OCI-LY3 (cell line): Measurements from ENCODE around the gene PACC1.
"Not testable (repeated sequence)": the region's sequence is repeated elsewhere in the genome, so short reads cannot be mapped to it uniquely, and the experiment has no call there.

Experiments
- H2AFZ ChIP-seq: fragments of 200-600, 300-600 bp; shearing (Covaris generic); 2 replicates; pipeline ENCODE4 v1.6.0; 2014; ENCODE audit warnings: antibody characterized with exemption, low read depth, low read length
- H3K27ac ChIP-seq: fragments of 200-600, 300-600 bp; sonication (generic); 2 replicates; pipeline ENCODE4 v1.5.1; 2014; ENCODE audit warnings: mild to moderate bottlenecking, low read length, moderate library complexity, mixed read lengths
- H3K27me3 ChIP-seq: fragments of 200-600, 300-600 bp; sonication (generic); 2 replicates; pipeline ENCODE4 v1.6.1; 2014; ENCODE audit warnings: low read depth, low read length, mixed read lengths
- H3K36me3 ChIP-seq: fragments of 200-600, 300-600 bp; sonication (generic); replicated peaks from 2 replicates; pipeline ENCODE3; 2014; ENCODE audit warnings: low read depth, low read length, mixed read lengths
- H3K4me1 ChIP-seq: fragments of 300-600, 200-600 bp; sonication (generic); 2 replicates; pipeline ENCODE4 v1.6.1; 2014; ENCODE audit warnings: low read length, mixed read lengths
- H3K4me2 ChIP-seq: fragments of 200-600, 300-600 bp; sonication (generic); 2 replicates; pipeline ENCODE4 v1.6.1; 2014; ENCODE audit warnings: low read length, mixed read lengths
- H3K4me3 ChIP-seq: fragments of 300-600, 200-600 bp; sonication (generic); 2 replicates; pipeline ENCODE4 v1.5.1; 2014; ENCODE audit warnings: antibody characterized with exemption, mild to moderate bottlenecking, low read length, moderate library complexity
- H3K79me2 ChIP-seq: fragments of 300-600, 200-600 bp; shearing (Covaris generic); 2 replicates; pipeline ENCODE4 v1.6.1; 2014; ENCODE audit warnings: mild to moderate bottlenecking, low read length, mixed read lengths
- H3K9ac ChIP-seq: fragments of 300-600, 200-600 bp; shearing (Covaris generic); 2 replicates; pipeline ENCODE4 v1.6.0; 2014; ENCODE audit warnings: mild to moderate bottlenecking, low read length, moderate library complexity
- H3K9me3 ChIP-seq: fragments of 200-600, 300-600 bp; shearing (Covaris generic); 2 replicates; pipeline ENCODE4 v1.6.1; 2014; ENCODE audit warnings: low read length, mixed read lengths; ENCODE audit not compliant: insufficient read depth
- H4K20me1 ChIP-seq: fragments of 200-600, 300-600 bp; sonication (generic); 2 replicates; pipeline ENCODE4 v1.6.1; 2016; ENCODE audit warnings: low read length, mixed read lengths; ENCODE audit not compliant: insufficient read depth
- EZH2phosphoT487 ChIP-seq: fragments of 200-600 bp; shearing (Covaris generic); IDR thresholded peaks from 2 replicates; pipeline ENCODE4 v1.6.1; 2018; ENCODE audit warnings: antibody characterized with exemption, mixed run types, low read depth
- TF ChIP-seq, protein P1 (sequence below): fragments of 200-600, 300-600 bp; sonication (generic); IDR thresholded peaks from 2 replicates; pipeline ENCODE4 v1.5.1; 2014; ENCODE audit warnings: antibody characterized with exemption, low read length, low read depth

PACC1 gene

GRCh38 chr1:212329105-212329504 is 85.6 kb downstream of the PACC1 start:
- no peak overlapping the region for H3K27ac ChIP-seq
- no peaks in the 10 kb centered on the region for H3K4me1 ChIP-seq
- peaks cover 4% of the 10 kb centered on the region; the same call in 1 of the 2 replicates for H3K79me2 ChIP-seq
- H3K4me2 ChIP-seq = no peak overlapping the region
- no peaks in the 10 kb centered on the region for H3K9me3 ChIP-seq
- no peak overlapping the region for H2AFZ ChIP-seq
- H4K20me1 ChIP-seq = peaks cover 5% of the 10 kb centered on the region; the same call in 1 of the 2 replicates
- no peak overlapping the region for H3K9ac ChIP-seq
- no peaks in the 10 kb centered on the region for H3K27me3 ChIP-seq
- TF ChIP-seq EZH2phosphoT487 = no peak
- TF ChIP-seq, protein P1, sequence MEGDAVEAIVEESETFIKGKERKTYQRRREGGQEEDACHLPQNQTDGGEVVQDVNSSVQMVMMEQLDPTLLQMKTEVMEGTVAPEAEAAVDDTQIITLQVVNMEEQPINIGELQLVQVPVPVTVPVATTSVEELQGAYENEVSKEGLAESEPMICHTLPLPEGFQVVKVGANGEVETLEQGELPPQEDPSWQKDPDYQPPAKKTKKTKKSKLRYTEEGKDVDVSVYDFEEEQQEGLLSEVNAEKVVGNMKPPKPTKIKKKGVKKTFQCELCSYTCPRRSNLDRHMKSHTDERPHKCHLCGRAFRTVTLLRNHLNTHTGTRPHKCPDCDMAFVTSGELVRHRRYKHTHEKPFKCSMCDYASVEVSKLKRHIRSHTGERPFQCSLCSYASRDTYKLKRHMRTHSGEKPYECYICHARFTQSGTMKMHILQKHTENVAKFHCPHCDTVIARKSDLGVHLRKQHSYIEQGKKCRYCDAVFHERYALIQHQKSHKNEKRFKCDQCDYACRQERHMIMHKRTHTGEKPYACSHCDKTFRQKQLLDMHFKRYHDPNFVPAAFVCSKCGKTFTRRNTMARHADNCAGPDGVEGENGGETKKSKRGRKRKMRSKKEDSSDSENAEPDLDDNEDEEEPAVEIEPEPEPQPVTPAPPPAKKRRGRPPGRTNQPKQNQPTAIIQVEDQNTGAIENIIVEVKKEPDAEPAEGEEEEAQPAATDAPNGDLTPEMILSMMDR = no peak
- peaks cover 3% of the 10 kb centered on the region for H3K36me3 ChIP-seq
- H3K4me3 ChIP-seq = no peak overlapping the region

DNA sequence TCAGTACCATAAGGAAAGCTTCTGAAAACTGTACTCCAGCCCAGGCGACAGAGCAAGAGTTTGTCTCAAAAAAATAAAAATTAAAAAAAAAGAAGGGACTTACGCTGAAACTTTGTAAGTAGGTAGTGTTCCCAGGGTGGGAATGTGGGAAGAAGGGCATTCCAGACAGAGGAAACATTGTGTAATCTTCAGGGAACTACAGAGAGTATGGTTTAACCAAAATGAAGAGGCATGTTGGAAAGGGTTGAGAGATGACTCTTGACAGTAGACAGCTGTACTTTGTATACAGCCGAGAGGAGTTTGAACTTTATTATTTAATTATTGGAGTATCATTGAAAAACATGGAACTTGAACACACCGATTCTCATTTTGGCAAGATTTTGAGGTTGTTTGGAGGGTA is 86.4 kb downstream of the PACC1 start:
- Histone ChIP-seq H3K27ac (no peak overlapping the region), H3K36me3 (peaks cover 1% of the 10 kb centered on the region), H3K9me3 (no peaks in the 10 kb centered on the region), H3K79me2 (peaks cover 4% of the 10 kb centered on the region; the same call in 1 of the 2 replicates), H3K4me3 (no peak overlapping the region), H3K4me2 (no peak overlapping the region), H2AFZ (no peak overlapping the region), H3K27me3 (no peaks in the 10 kb centered on the region), H3K9ac (no peak overlapping the region), H4K20me1 (peaks cover 5% of the 10 kb centered on the region; the same call in 1 of the 2 replicates), H3K4me1 (no peaks in the 10 kb centered on the region)
- no peak for TF ChIP-seq EZH2phosphoT487
- TF ChIP-seq, protein P1 = no peak

GRCh38 chr1:212326541-212326940 is 88.1 kb downstream of the PACC1 start:
- Histone ChIP-seq H3K4me2 (no peak overlapping the region), H3K4me1 (no peaks in the 10 kb centered on the region), H3K9me3 (no peaks in the 10 kb centered on the region), H3K27ac (no peak overlapping the region), H3K9ac (no peak overlapping the region), H3K4me3 (no peak overlapping the region), H4K20me1 (peaks cover 5% of the 10 kb centered on the region; the same call in 1 of the 2 replicates), H3K79me2 (peaks cover 4% of the 10 kb centered on the region; the same call in 1 of the 2 replicates), H3K36me3 (no peaks in the 10 kb centered on the region), H2AFZ (no peak overlapping the region), H3K27me3 (no peaks in the 10 kb centered on the region)
- no peak for TF ChIP-seq EZH2phosphoT487
- TF ChIP-seq, protein P1 = no peak

- no peak for TF ChIP-seq EZH2phosphoT487
- TF ChIP-seq, protein P1 = no peak
- Histone ChIP-seq H4K20me1 (peaks cover under 1% of the 10 kb centered on the region; the same call in 1 of the 2 replicates), H3K4me2 (no peak overlapping the region), H3K27ac (no peak overlapping the region), H3K79me2 (peaks cover 4% of the 10 kb centered on the region; the same call in 1 of the 2 replicates), H3K27me3 (no peaks in the 10 kb centered on the region), H3K36me3 (no peaks in the 10 kb centered on the region), H3K4me1 (no peaks in the 10 kb centered on the region), H2AFZ (no peak overlapping the region), H3K4me3 (no peak overlapping the region), H3K9ac (no peak overlapping the region), H3K9me3 (no peaks in the 10 kb centered on the region)
Measured at GRCh38 chr1:212323066-212323465, 91.6 kb downstream of the PACC1 start.

GRCh38 chr1:212321031-212321430 is 93.7 kb downstream of the PACC1 start:
- not testable (repeated sequence) for H3K9ac ChIP-seq, H2AFZ ChIP-seq, H3K4me3 ChIP-seq, H3K36me3 ChIP-seq, H3K4me1 ChIP-seq, H3K27me3 ChIP-seq, H3K27ac ChIP-seq, H4K20me1 ChIP-seq, H3K9me3 ChIP-seq, H3K4me2 ChIP-seq
- peaks cover 20% of the 10 kb centered on the region for H3K79me2 ChIP-seq
